ENCODE results near the gene PKD1L1.

DNA sequence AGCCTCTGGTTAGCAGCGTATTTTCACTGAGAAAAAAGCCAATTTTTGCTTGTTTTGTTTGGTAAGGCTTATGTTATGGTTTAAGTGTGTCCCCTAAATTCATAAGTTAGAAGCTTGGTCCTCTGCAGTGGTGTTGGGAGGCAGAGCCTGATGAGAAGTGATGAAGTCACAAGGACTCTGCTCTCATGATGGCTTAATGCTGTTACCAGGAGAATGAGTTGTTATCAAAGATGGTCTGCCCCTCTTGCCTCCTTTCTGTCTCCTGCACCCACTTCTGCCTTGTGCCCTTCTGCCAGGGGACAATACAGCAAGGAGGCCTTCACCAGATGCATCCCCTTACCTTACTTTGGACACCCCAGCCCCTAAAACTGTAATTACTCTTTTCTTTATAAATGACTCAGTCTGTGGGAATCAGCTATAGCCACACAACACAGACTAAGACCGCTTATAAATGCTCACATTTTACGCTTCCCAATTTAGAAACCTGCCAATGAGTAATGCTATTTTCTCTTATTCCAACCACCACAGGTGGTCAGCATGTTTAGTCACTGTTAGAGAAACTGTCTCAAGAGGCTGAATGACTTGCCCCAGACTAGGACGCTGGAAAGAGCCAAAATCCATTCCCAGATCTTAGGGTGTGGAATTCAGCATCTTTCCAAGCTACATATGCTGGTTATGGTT, 6.1 kb upstream of the PKD1L1 start:
- TF ChIP-seq, protein P1, sequence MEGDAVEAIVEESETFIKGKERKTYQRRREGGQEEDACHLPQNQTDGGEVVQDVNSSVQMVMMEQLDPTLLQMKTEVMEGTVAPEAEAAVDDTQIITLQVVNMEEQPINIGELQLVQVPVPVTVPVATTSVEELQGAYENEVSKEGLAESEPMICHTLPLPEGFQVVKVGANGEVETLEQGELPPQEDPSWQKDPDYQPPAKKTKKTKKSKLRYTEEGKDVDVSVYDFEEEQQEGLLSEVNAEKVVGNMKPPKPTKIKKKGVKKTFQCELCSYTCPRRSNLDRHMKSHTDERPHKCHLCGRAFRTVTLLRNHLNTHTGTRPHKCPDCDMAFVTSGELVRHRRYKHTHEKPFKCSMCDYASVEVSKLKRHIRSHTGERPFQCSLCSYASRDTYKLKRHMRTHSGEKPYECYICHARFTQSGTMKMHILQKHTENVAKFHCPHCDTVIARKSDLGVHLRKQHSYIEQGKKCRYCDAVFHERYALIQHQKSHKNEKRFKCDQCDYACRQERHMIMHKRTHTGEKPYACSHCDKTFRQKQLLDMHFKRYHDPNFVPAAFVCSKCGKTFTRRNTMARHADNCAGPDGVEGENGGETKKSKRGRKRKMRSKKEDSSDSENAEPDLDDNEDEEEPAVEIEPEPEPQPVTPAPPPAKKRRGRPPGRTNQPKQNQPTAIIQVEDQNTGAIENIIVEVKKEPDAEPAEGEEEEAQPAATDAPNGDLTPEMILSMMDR (conservative IDR thresholded peaks at IDR 0.05; ENCODE audit: low read depth, low read length): no peak
- no peak for TF ChIP-seq EZH2 (IDR thresholded peaks at IDR 0.05; ENCODE audit: borderline replicate concordance, low read depth, low read length, poor library complexity, severe bottlenecking)
